ENCODE measurements around the gene MFSD1. TPM values are rescaled to one million over a fixed set of nuclear protein-coding genes. Genes with fewer than 3 reads are reported as not detected.
A peak's percentile ranks its signal among the peaks of the same experiment; 100 is the strongest.

The MFSD1 gene
- total and polyA plus RNA-seq, 2 experiments from 2014 or later: 4.3 to 28.4 TPM

- TF ChIP-seq ETS1 (IDR thresholded peaks at IDR 0.05): no peak
- TF ChIP-seq CTCF (conservative IDR thresholded peaks at IDR 0.05; ENCODE audit: low read depth in 2 of 2): no peak
- no peak for TF ChIP-seq CREB1 (CRISPR knock-in tag; IDR thresholded peaks at IDR 0.05; ENCODE audit: low read depth)
These were observed 18.7 kb downstream of the MFSD1 start (continued) for GRCh38 chr3:158820521-158820920.

GRCh38 chr3:158821847-158822246 lies 20.0 kb downstream of the MFSD1 start:
- peak; percentile 23 for DNase-seq (ENCODE audit: low spot score)
- Histone ChIP-seq H3K9me2 (ENCODE audit: insufficient read depth) (no peaks in the 10 kb centered on the region), H3K4me1 (ENCODE audit: insufficient read depth) (no peaks in the 10 kb centered on the region), H4K20me1 (replicated peaks; ENCODE audit: insufficient read depth) (no peaks in the 10 kb centered on the region), H3K4me2 (no peak overlapping the region), H3F3A (replicated peaks; ENCODE audit: low read depth) (no peaks in the 10 kb centered on the region), H2AFZ (no peak overlapping the region), H3K27ac (ENCODE audit: low read depth) (no peak overlapping the region), H3K36me3 (ENCODE audit: insufficient read depth) (no peaks in the 10 kb centered on the region), H3K4me3 (no peak overlapping the region), H3K27me3 (ENCODE audit: insufficient read depth) (no peaks in the 10 kb centered on the region), H3K79me2 (replicated peaks; ENCODE audit: insufficient read depth) (no peaks in the 10 kb centered on the region)
- ATAC-seq: no peak
- Mint-ChIP-seq H3K4me3 (no peak overlapping the region), H3K4me1 (no peaks in the 10 kb centered on the region), H3K27ac (no peak overlapping the region), H3K27me3 (ENCODE audit: insufficient read depth, low read depth, poor library complexity) (no peaks in the 10 kb centered on the region), H3K9me3 (no peaks in the 10 kb centered on the region), H3K36me3 (ENCODE audit: low read depth) (no peaks in the 10 kb centered on the region)
- no peak for TF ChIP-seq EZH2phosphoT487 (IDR thresholded peaks at IDR 0.05; ENCODE audit: unreplicated experiment)
- no peak for TF ChIP-seq ZNF462 (CRISPR knock-in tag; IDR thresholded peaks at IDR 0.05)
- TF ChIP-seq CREB1 (CRISPR knock-in tag; IDR thresholded peaks at IDR 0.05; ENCODE audit: low read depth): no peak
- no peak for TF ChIP-seq REST (IDR thresholded peaks at IDR 0.05; ENCODE audit: unreplicated experiment)
- TF ChIP-seq STAT1 (IDR thresholded peaks at IDR 0.05; ENCODE audit: unreplicated experiment): no peak
- 0 out of 4 replicates have a peak, but pooled peaks of 1 of the 2 experiments have one; percentile 8 for TF ChIP-seq CTCF (conservative IDR thresholded peaks at IDR 0.05; ENCODE audit: low read depth in 2 of 2)
- TF ChIP-seq EZH2 (IDR thresholded peaks at IDR 0.05; ENCODE audit: low read depth, unreplicated experiment): no peak

All from GM23338 (cell line).